NAMALWA (cell line): ENCODE results near the gene PARD3.
A peak's percentile ranks its signal among the peaks of the same experiment; 100 is the strongest.

Experiments
- DNase-seq: peaks from one replicate; pipeline ENCODE4 v3.0.0-alpha.2; 2015; ENCODE audit warnings: low spot score

The PARD3 gene

DNA sequence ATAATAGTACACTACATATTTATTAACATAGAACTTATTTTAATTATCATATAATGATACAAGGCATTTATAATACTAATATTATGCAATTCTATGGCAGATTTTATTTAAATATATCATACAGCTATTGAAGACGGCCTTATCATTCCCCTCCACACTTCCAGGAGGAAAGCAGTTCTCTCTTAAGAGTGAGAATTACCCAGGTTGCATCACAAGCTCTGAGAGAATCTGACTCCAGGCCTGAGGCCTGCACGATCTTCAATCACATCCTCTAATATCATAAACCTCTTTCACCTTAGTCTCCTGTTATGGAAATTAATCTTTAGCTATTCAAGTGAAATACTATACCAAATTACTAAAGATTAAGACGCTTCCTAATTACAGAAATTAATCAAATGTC is 564.4 kb downstream of the PARD3 start:
- DNase-seq = no peak

GRCh38 chr10:34249634-34250033 is 565.5 kb downstream of the PARD3 start:
- peak; percentile 19 for DNase-seq

GRCh38 chr10:34247560-34247959 is 567.5 kb downstream of the PARD3 start:
- no peak for DNase-seq

DNA sequence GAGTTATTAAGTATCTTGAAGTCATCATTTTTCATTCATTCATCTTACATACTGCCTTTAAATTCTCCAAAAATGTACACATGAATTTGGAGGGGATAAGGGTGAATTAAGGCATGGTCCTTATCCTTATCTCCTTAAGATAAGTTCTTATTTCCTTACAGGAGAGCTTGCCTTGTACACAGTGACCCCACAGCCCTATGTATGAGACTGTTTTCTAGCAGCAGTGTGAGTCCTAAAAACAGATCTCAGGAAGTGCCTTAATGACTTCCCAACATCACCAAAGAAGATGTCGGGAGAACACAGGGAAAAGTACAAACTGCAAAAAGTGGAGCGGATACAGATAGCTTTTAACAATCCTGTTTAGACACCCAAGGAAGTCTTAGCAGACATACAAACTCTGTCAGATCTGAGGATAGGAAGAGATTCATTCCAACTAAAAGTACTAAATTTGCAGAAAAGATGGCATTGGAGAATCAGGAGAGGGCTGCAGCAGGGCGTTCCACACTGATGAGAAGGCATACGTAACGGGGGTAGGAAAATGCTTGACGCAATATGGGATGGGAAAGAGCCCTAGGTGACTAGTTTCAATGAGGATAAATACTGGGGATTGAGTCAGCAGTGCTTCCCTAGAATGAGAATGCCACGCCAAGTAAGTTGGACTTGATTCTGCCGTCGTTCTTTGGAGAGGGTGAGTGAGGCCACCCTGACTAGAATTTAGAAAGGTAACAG is 570.2 kb downstream of the PARD3 start:
- no peak for DNase-seq

- no peak for DNase-seq
Observed at GRCh38 chr10:34241226-34242000, 573.7 kb downstream of the PARD3 start.

GRCh38 chr10:34240039-34240438 is 575.1 kb downstream of the PARD3 start:
- DNase-seq = no peak

DNA sequence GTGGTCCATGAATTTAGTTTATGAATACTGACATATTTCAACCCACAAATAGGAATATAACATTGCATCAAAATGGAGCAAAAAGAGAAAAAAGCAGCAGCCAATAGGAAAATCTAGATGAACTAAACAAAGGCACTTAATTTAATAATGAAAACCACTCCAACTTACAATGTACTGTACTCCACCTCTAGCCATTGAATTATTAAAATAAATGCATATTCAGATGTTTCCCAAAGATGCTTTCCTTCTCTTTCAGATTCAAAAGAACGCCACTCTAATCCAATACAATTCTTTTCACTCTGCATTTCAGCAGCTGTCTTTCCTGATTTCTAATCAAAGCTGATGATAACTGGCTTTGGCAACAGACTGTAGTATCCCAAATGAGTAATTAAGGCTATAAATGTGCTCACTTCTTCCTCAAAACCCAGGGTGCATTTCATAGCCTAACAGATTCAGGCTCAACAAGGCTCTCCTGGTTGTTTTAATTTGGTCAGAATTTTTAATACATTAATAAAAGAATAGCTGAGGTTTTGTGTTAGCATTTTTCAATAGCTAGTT is 577.1 kb downstream of the PARD3 start:
- DNase-seq = no peak

DNA sequence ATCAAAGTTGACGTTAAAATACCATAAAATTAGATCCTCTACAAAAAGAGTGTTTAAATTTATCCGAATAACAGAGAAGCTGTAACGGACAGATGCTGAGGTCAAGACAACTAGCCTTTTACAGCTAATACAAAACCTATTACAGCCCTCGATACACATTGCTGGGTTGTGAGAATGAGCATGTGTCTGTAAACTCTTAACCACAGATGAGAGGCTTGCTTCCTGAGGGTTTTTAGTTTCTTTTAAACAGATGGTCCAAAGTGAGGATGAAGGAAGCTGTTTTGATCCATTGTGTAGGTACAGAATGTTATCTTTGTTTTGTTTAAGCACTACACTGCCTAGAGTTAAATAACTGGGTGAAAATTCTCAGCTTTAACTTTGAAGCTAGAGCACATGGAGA is 578.2 kb downstream of the PARD3 start:
- DNase-seq = no peak

DNA sequence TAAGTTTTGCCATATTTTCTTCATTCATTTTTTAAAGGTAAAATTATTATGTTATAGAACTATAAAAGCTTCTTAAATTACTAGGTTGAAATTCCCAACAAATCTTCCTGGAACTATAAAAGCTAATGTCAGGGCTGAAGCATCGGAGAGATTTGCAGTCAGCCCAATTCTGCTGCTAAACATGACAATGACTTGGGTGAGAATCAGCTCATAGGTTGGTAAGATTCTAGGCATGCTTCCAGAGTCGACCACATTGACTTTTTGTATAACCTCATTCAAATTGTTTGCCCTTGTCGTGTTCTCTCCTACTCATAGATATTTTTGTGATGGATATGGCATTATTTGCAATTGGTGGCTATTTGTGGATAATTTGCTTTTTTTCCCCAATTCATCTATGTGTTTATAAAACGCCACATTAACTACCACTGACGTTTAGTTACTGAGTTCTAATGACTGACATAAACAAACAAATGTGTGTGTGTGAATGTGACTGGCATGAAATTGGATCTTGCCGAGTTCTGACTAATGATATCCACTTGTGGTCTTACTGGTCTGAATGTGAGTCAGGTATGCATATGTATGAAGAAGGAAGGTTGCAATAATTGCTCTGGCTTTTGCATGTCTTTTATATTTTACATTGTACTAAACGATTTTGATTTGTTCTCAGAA is 579.8 kb downstream of the PARD3 start:
- DNase-seq = no peak

DNA sequence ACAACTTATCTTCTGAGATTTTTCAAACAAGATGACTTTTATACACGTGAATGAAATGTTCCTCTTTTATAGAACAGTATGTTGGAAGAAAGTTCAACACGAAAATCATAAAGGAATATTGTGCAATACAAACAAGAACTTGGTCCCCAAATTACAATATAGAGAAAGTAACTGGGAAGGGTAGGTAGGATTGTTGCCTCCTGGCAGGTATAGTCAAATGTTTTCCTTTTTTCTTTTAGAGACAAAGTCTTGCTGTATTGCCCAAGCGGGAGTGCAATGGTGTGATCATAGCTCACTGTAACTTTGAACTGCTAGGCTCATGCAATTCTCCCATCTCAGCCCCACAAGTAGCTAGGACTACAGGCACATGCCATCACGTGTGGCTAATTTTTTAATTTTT is 582.6 kb downstream of the PARD3 start:
- no peak for DNase-seq

GRCh38 chr10:34231441-34232180 is 583.5 kb downstream of the PARD3 start:
- no peak for DNase-seq

GRCh38 chr10:34229917-34230316 is 585.2 kb downstream of the PARD3 start:
- no peak for DNase-seq

GRCh38 chr10:34228066-34228465 is 587.0 kb downstream of the PARD3 start:
- no peak for DNase-seq

- no peak for DNase-seq
Observed at GRCh38 chr10:34224639-34225038, 590.5 kb downstream of the PARD3 start.

DNA sequence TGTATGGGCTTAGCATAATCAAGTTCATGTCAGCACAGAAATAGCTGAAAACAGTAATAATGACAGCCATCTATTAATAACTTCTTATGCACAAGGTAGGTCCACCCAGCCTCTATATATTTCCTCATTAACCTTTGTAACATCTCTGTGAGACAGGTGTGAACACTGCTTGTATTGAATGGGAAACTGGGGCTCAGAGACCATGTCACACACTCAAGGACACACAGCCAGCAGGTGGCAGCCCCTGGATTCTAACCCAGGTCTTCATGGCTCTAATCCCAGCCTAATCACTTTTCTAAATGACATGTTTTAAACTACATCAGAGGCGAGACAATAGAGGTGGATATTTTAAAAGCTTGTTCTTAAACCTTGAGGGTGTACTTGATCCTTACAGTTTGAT is 591.4 kb downstream of the PARD3 start:
- peak; percentile 2 for DNase-seq

DNA sequence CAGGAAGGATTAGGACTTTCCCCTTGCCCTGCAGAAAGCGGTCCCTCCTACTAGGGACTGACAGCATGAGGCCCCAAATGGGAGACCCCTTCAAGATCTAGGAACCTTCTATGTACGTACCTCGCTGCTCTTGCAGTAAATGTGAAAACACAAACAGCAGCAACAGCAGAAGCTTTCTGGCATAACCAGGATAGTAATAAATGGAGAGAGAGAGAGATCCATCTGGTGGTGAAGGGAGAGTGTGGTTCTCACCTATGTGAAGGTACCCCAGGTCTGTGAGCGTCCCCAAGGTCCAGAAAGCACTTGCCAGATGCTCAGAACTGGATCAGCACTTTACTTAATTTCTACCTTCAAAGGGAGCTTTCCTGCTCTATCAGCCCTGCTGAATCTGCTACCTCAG is 592.7 kb downstream of the PARD3 start:
- no peak for DNase-seq

- DNase-seq = no peak
Observed at GRCh38 chr10:34219753-34220548, 595.1 kb downstream of the PARD3 start.

- DNase-seq = no peak
Observed at GRCh38 chr10:34217524-34217923, 597.6 kb downstream of the PARD3 start.

GRCh38 chr10:34216348-34216945 is 598.6 kb downstream of the PARD3 start:
- DNase-seq = no peak

- no peak for DNase-seq
Observed at GRCh38 chr10:34213805-34214197, 601.3 kb downstream of the PARD3 start.
